ENCODE measurements around the gene GLUL.

- TF ChIP-seq, protein P1, sequence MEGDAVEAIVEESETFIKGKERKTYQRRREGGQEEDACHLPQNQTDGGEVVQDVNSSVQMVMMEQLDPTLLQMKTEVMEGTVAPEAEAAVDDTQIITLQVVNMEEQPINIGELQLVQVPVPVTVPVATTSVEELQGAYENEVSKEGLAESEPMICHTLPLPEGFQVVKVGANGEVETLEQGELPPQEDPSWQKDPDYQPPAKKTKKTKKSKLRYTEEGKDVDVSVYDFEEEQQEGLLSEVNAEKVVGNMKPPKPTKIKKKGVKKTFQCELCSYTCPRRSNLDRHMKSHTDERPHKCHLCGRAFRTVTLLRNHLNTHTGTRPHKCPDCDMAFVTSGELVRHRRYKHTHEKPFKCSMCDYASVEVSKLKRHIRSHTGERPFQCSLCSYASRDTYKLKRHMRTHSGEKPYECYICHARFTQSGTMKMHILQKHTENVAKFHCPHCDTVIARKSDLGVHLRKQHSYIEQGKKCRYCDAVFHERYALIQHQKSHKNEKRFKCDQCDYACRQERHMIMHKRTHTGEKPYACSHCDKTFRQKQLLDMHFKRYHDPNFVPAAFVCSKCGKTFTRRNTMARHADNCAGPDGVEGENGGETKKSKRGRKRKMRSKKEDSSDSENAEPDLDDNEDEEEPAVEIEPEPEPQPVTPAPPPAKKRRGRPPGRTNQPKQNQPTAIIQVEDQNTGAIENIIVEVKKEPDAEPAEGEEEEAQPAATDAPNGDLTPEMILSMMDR (conservative IDR thresholded peaks at IDR 0.05; ENCODE audit: low read depth, low read length), result no peak
- no peak for TF ChIP-seq EZH2 (IDR thresholded peaks at IDR 0.05; ENCODE audit: low read length, unreplicated experiment)
- no peak for TF ChIP-seq EZH2phosphoT487 (IDR thresholded peaks at IDR 0.05; ENCODE audit: borderline replicate concordance, low read length)
These were observed 42.0 kb upstream of the GLUL start for GRCh38 chr1:182433580-182433979.
